Measurements from ENCODE around the gene FTL.
"Not testable (repeated sequence)": the region's sequence is repeated elsewhere in the genome, so short reads cannot be mapped to it uniquely, and the experiment has no call there.

The FTL gene

DNA sequence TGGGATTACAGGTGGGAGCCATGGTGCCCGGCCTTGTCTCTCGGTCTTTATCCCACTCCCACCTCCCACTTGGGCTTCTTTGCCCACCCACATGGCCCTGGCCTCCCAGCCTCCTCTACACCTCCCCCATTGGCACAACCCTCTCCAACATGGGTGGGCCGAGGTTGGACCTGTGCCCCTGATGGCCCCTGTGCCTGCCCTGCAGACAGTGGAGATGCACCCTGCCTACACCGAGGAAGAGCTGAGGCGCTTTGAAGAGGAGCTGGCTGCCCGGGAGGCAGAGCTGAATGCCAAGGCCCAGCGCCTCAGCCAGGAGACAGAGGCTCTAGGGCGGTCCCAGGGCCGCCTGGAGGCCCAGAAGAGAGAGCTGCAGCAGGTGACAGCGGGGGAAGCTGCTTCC is 44.2 kb upstream of the FTL start:
- no peak overlapping the region for H3K4ac ChIP-seq (ENCODE audit: low read depth, low read length)

DNA sequence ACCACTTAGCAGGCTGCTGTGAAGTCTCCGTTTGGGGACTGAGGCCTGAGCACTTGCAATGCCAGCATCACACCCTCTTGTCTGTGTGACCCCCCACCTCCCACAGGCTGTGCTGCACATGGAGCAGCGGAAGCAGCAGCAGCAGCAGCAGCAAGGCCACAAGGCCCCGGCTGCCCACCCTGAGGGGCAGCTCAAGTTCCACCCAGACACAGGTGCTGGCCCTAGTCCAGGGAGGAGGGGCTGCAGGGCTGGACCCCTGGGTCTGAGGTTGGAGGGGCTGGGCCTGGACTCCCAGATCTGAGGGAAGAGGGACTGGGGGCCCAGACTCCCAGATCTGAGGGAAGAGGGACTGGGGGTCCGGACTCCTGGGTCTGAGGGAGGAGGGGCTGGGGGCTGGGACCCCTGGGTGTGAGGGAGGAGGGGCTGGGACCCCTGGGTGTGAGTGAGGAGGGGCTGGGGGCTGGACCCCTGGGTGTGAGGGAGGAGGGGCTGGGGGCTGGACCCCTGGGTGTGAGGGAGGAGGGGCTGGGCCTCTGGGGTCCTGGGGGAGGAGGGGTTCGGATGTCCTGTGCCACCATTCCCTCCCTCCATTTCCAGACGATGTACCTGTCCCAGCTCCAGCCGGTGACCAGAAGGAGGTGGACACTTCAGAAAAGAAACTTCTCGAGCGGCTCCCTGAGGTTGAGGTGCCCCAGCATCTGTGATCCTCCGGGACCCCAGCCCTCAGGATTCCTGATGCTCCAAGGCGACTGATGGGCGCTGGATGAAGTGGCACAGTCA is 43.2 kb upstream of the FTL start:
- no peaks in the 10 kb centered on the region for H3K4me1 ChIP-seq (ENCODE audit: control insufficient read depth, low read depth, low read length)
- no peak overlapping the region for H3K4me3 ChIP-seq (ENCODE audit: low read length)
- no peak for DNase-seq
- no peak overlapping the region for H3K18ac ChIP-seq (ENCODE audit: low read length)
- H3K79me2 ChIP-seq (ENCODE audit: control insufficient read depth, insufficient read depth, low read length) = no peaks in the 10 kb centered on the region
- H4K8ac ChIP-seq (ENCODE audit: low read depth, low read length) = no peak overlapping the region
- H3K4ac ChIP-seq (ENCODE audit: low read depth, low read length) = no peak overlapping the region
- H3K79me1 ChIP-seq (ENCODE audit: low read length) = no peaks in the 10 kb centered on the region
- peaks cover 2% of the 10 kb centered on the region for H3K36me3 ChIP-seq (ENCODE audit: control insufficient read depth, insufficient read depth, low read length)
- no peak overlapping the region for H2AK5ac ChIP-seq (ENCODE audit: low read length)
- H3K56ac ChIP-seq (ENCODE audit: low read length) = no peak overlapping the region
- WGBS (ENCODE audit: extremely low coverage, insufficient coverage, low lambda C conversion rate) = no CpG with 5 or more reads among the region's 12 CpGs
- H4K5ac ChIP-seq (ENCODE audit: low read length) = no peak overlapping the region
- no peak overlapping the region for H2BK15ac ChIP-seq (replicated peaks; ENCODE audit: low read depth)
- H2BK120ac ChIP-seq (ENCODE audit: low read depth, low read length) = no peak overlapping the region
- H3K27ac ChIP-seq (ENCODE audit: low read depth, low read length) = no peak overlapping the region
- H2BK5ac ChIP-seq (ENCODE audit: low read length) = no peak overlapping the region
- no peak overlapping the region for H3K4me2 ChIP-seq (ENCODE audit: low read length)
- H3K9ac ChIP-seq (ENCODE audit: low read length) = no peak overlapping the region
- no peak overlapping the region for H3K23ac ChIP-seq (ENCODE audit: low read length)
- H3K27me3 ChIP-seq (ENCODE audit: insufficient read depth, low read length, poor library complexity) = no peaks in the 10 kb centered on the region

More for the DNA sequence above, 44.2 kb upstream of the FTL start:
- H4K5ac ChIP-seq (ENCODE audit: low read length) = no peak overlapping the region
- H3K9ac ChIP-seq (ENCODE audit: low read length) = no peak overlapping the region
- H2BK15ac ChIP-seq (replicated peaks; ENCODE audit: low read depth) = no peak overlapping the region
- no peaks in the 10 kb centered on the region for H3K79me1 ChIP-seq (ENCODE audit: low read length)
- WGBS (ENCODE audit: extremely low coverage, insufficient coverage, low lambda C conversion rate) = no CpG with 5 or more reads among the region's 10 CpGs
- H3K23ac ChIP-seq (ENCODE audit: low read length) = no peak overlapping the region
- H2AK5ac ChIP-seq (ENCODE audit: low read length) = no peak overlapping the region
- no peaks in the 10 kb centered on the region for H3K4me1 ChIP-seq (ENCODE audit: control insufficient read depth, low read depth, low read length)
- H3K27me3 ChIP-seq (ENCODE audit: insufficient read depth, low read length, poor library complexity) = no peaks in the 10 kb centered on the region
- no peak for DNase-seq
- H4K8ac ChIP-seq (ENCODE audit: low read depth, low read length) = no peak overlapping the region
- no peak overlapping the region for H3K27ac ChIP-seq (ENCODE audit: low read depth, low read length)
- H3K4me3 ChIP-seq (ENCODE audit: low read length) = no peak overlapping the region
- H2BK5ac ChIP-seq (ENCODE audit: low read length) = no peak overlapping the region
- H2BK120ac ChIP-seq (ENCODE audit: low read depth, low read length) = no peak overlapping the region
- no peak overlapping the region for H3K56ac ChIP-seq (ENCODE audit: low read length)
- H3K79me2 ChIP-seq (ENCODE audit: control insufficient read depth, insufficient read depth, low read length) = no peaks in the 10 kb centered on the region
- H3K18ac ChIP-seq (ENCODE audit: low read length) = no peak overlapping the region
- H3K36me3 ChIP-seq (ENCODE audit: control insufficient read depth, insufficient read depth, low read length) = peaks cover 2% of the 10 kb centered on the region
- no peak overlapping the region for H3K4me2 ChIP-seq (ENCODE audit: low read length)

DNA sequence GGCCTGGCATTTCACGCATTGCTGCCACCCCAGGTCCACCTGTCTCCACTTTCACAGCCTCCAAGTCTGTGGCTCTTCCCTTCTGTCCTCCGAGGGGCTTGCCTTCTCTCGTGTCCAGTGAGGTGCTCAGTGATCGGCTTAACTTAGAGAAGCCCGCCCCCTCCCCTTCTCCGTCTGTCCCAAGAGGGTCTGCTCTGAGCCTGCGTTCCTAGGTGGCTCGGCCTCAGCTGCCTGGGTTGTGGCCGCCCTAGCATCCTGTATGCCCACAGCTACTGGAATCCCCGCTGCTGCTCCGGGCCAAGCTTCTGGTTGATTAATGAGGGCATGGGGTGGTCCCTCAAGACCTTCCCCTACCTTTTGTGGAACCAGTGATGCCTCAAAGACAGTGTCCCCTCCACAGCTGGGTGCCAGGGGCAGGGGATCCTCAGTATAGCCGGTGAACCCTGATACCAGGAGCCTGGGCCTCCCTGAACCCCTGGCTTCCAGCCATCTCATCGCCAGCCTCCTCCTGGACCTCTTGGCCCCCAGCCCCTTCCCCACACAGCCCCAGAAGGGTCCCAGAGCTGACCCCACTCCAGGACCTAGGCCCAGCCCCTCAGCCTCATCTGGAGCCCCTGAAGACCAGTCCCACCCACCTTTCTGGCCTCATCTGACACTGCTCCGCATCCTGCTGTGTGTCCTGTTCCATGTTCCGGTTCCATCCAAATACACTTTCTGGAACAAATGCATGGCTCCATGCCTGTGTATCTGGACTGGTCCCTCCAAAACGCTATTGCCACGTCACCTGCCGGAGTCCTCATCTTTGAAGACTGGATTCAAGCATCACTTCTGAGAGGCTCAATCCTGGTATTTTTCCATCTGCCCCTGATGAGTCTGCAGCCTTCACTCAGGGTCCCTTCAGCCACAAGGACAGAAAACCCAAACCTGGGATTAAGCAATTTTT is 42.3 kb upstream of the FTL start:
- Histone ChIP-seq H3K4me3 (ENCODE audit: low read length) (no peak overlapping the region), H2AK5ac (ENCODE audit: low read length) (no peak overlapping the region), H3K18ac (ENCODE audit: low read length) (no peak overlapping the region), H3K4me2 (ENCODE audit: low read length) (no peak overlapping the region), H3K79me2 (ENCODE audit: control insufficient read depth, insufficient read depth, low read length) (no peaks in the 10 kb centered on the region), H3K79me1 (ENCODE audit: low read length) (no peaks in the 10 kb centered on the region), H2BK15ac (replicated peaks; ENCODE audit: low read depth) (no peak overlapping the region), H4K5ac (ENCODE audit: low read length) (no peak overlapping the region), H3K4ac (ENCODE audit: low read depth, low read length) (no peak overlapping the region), H3K9ac (ENCODE audit: low read length) (no peak overlapping the region), H2BK5ac (ENCODE audit: low read length) (no peak overlapping the region), H4K8ac (ENCODE audit: low read depth, low read length) (no peak overlapping the region), H3K4me1 (ENCODE audit: control insufficient read depth, low read depth, low read length) (no peaks in the 10 kb centered on the region), H2BK120ac (ENCODE audit: low read depth, low read length) (no peak overlapping the region), H3K36me3 (ENCODE audit: control insufficient read depth, insufficient read depth, low read length) (peaks cover 2% of the 10 kb centered on the region), H3K27me3 (ENCODE audit: insufficient read depth, low read length, poor library complexity) (no peaks in the 10 kb centered on the region), H3K27ac (ENCODE audit: low read depth, low read length) (no peak overlapping the region), H3K23ac (ENCODE audit: low read length) (no peak overlapping the region), H3K56ac (ENCODE audit: low read length) (no peak overlapping the region)
- DNase-seq = no peak
- WGBS (ENCODE audit: extremely low coverage, insufficient coverage, low lambda C conversion rate) = no CpG with 5 or more reads among the region's 18 CpGs

- H3K27ac ChIP-seq (ENCODE audit: low read depth, low read length) = no peak overlapping the region
- WGBS (ENCODE audit: extremely low coverage, insufficient coverage, low lambda C conversion rate) = no CpG with 5 or more reads among the region's 11 CpGs
Observed at GRCh38 chr19:48925240-48925843, 39.8 kb upstream of the FTL start.

DNA sequence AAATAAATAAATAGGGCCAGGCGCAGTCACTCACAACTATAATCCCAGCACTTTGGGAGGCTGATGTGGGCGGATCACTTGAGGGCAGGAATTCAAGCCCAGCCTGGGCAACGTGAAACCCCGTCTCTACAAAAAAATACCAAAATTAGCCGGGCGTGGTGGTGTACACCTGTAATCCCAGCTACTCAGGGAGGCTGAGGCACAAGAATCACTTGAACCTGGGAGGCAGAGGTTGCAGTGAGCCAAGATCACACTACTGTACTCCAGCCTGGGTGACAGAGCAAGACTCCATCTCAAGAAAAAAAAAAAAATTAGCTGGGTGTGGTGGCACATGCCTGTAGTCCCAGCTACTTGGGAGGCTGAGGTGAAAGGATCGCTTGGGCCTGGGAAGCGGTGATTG is 39.2 kb upstream of the FTL start:
- H3K23ac ChIP-seq (ENCODE audit: low read length); H3K79me1 ChIP-seq (ENCODE audit: low read length); H3K9ac ChIP-seq (ENCODE audit: low read length); H3K56ac ChIP-seq (ENCODE audit: low read length); H3K4me2 ChIP-seq (ENCODE audit: low read length); H3K4me3 ChIP-seq (ENCODE audit: low read length); H2AK5ac ChIP-seq (ENCODE audit: low read length); H2BK120ac ChIP-seq (ENCODE audit: low read depth, low read length); H4K5ac ChIP-seq (ENCODE audit: low read length); H3K4me1 ChIP-seq (ENCODE audit: control insufficient read depth, low read depth, low read length); H3K79me2 ChIP-seq (ENCODE audit: control insufficient read depth, insufficient read depth, low read length); H2BK15ac ChIP-seq (replicated peaks; ENCODE audit: low read depth); H4K8ac ChIP-seq (ENCODE audit: low read depth, low read length); DNase-seq; H3K27me3 ChIP-seq (ENCODE audit: insufficient read depth, low read length, poor library complexity); H3K4ac ChIP-seq (ENCODE audit: low read depth, low read length); H3K27ac ChIP-seq (ENCODE audit: low read depth, low read length); H2BK5ac ChIP-seq (ENCODE audit: low read length); H3K36me3 ChIP-seq (ENCODE audit: control insufficient read depth, insufficient read depth, low read length); H3K18ac ChIP-seq (ENCODE audit: low read length): not testable (repeated sequence)
- WGBS (ENCODE audit: extremely low coverage, insufficient coverage, low lambda C conversion rate) = no CpG with 5 or more reads among the region's 8 CpGs

More at GRCh38 chr19:48925240-48925843, 39.8 kb upstream of the FTL start:
- Histone ChIP-seq H3K36me3 (ENCODE audit: control insufficient read depth, insufficient read depth, low read length) (peaks cover 2% of the 10 kb centered on the region), H3K4me1 (ENCODE audit: control insufficient read depth, low read depth, low read length) (no peaks in the 10 kb centered on the region), H2BK120ac (ENCODE audit: low read depth, low read length) (no peak overlapping the region), H3K56ac (ENCODE audit: low read length) (no peak overlapping the region), H4K5ac (ENCODE audit: low read length) (no peak overlapping the region), H2AK5ac (ENCODE audit: low read length) (no peak overlapping the region), H3K9ac (ENCODE audit: low read length) (no peak overlapping the region), H3K4ac (ENCODE audit: low read depth, low read length) (no peak overlapping the region), H3K79me2 (ENCODE audit: control insufficient read depth, insufficient read depth, low read length) (no peaks in the 10 kb centered on the region), H3K27me3 (ENCODE audit: insufficient read depth, low read length, poor library complexity) (no peaks in the 10 kb centered on the region), H3K23ac (ENCODE audit: low read length) (no peak overlapping the region), H3K4me2 (ENCODE audit: low read length) (no peak overlapping the region), H2BK5ac (ENCODE audit: low read length) (no peak overlapping the region), H3K18ac (ENCODE audit: low read length) (no peak overlapping the region), H3K4me3 (ENCODE audit: low read length) (no peak overlapping the region), H2BK15ac (replicated peaks; ENCODE audit: low read depth) (no peak overlapping the region), H3K79me1 (ENCODE audit: low read length) (no peaks in the 10 kb centered on the region), H4K8ac (ENCODE audit: low read depth, low read length) (no peak overlapping the region)
- DNase-seq = peak; percentile 26
